Activated CD4-positive, alpha-beta T cell treated with anti-CD3 and anti-CD28 coated beads for 24 hours (primary cell): ENCODE measurements around the gene TLN1.

Experiments
- DNase-seq, 2 donors: peaks; one replicate each; pipeline ENCODE4 v3.0.0-alpha.2; 2020; ENCODE audit warnings: low read depth in 2 of 2

Gene TLN1, protein sequence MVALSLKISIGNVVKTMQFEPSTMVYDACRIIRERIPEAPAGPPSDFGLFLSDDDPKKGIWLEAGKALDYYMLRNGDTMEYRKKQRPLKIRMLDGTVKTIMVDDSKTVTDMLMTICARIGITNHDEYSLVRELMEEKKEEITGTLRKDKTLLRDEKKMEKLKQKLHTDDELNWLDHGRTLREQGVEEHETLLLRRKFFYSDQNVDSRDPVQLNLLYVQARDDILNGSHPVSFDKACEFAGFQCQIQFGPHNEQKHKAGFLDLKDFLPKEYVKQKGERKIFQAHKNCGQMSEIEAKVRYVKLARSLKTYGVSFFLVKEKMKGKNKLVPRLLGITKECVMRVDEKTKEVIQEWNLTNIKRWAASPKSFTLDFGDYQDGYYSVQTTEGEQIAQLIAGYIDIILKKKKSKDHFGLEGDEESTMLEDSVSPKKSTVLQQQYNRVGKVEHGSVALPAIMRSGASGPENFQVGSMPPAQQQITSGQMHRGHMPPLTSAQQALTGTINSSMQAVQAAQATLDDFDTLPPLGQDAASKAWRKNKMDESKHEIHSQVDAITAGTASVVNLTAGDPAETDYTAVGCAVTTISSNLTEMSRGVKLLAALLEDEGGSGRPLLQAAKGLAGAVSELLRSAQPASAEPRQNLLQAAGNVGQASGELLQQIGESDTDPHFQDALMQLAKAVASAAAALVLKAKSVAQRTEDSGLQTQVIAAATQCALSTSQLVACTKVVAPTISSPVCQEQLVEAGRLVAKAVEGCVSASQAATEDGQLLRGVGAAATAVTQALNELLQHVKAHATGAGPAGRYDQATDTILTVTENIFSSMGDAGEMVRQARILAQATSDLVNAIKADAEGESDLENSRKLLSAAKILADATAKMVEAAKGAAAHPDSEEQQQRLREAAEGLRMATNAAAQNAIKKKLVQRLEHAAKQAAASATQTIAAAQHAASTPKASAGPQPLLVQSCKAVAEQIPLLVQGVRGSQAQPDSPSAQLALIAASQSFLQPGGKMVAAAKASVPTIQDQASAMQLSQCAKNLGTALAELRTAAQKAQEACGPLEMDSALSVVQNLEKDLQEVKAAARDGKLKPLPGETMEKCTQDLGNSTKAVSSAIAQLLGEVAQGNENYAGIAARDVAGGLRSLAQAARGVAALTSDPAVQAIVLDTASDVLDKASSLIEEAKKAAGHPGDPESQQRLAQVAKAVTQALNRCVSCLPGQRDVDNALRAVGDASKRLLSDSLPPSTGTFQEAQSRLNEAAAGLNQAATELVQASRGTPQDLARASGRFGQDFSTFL (N-terminal part only)

GRCh38 chr9:35732185-35732799, at the start of gene TLN1, which contains the start of gene CREB3:
Gene TLN1, minus strand, starts transcription at chr9:35732195. Its CDS starts 6,501 bp downstream, at chr9:35725694.
Gene CREB3, plus strand, starts transcription at chr9:35732666. Its CDS starts 107 bp downstream, at chr9:35732773.
- DNase-seq = peak; percentile 90 to 94

- DNase-seq = no peak
Measured at GRCh38 chr9:35781066-35781465, 49.1 kb upstream of the TLN1 start.

GRCh38 chr9:35778496-35778895, 46.5 kb upstream of the TLN1 start:
- no peak for DNase-seq

DNA sequence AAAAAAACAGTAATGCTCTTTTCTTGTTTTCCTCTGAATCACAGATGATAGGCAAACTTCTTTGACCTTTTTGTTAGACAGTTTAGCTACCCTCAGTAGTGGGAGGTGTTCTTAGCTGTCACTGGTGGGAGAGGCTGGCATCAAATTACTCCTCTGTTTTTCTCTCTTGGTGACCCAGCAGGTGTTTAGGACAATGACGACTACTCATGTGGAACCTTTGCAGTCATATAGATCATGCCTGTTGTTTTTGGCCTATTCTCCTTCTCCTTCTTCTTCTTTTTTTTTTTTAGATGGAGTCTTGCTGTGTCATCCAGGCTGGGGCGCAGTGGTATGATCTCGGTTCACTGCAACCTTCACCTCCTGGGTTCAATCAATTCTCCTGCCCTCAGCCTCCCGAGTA, 44.0 kb upstream of the TLN1 start:
- DNase-seq = no peak

GRCh38 chr9:35774907-35775635, 43.1 kb upstream of the TLN1 start:
- DNase-seq = no peak

DNA sequence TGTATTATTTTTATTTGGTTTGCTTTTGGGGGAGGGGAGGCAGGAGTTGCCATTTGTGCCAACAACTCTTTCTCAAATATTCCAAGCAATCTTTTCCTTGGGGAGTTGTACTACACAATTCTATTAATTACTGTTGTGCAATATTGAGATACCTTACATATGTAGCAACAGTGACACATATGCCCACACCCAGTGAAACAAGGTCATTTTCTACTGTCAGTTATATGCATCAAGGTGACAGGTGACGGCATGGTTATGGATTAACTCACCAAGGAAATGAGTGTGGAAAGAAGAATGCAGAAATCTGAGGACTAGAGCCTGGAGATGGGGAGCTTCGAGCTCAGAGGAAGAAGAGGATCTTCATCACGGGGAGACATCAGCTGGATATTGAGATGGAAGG, 39.9 kb upstream of the TLN1 start:
- DNase-seq = no peak

- DNase-seq = no peak
Measured at GRCh38 chr9:35771534-35771933, 39.5 kb upstream of the TLN1 start.

- DNase-seq = no peak
Measured at GRCh38 chr9:35771075-35771433, 39.1 kb upstream of the TLN1 start.

GRCh38 chr9:35769763-35770162, 37.8 kb upstream of the TLN1 start:
- no peak for DNase-seq

DNA sequence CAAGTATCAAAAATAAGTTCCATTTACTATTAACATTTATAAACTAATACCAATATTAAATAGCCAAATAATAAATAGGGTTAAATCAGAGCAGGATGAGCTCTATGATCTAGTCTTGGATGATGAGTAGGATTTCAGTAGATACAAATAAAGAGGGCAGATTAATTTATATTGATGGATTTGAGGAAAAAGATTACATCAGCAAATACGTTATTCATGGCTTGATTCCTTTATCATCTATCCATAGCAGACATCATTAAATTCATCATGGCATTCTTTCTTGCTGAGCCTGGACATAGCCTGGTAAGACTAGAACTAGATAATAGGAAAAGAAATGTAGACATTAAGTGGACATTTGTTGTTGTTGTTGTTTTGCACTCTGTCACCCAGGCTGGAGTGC, 35.5 kb upstream of the TLN1 start:
- DNase-seq = no peak

GRCh38 chr9:35766997-35767396, 35.0 kb upstream of the TLN1 start:
- no peak for DNase-seq

DNA sequence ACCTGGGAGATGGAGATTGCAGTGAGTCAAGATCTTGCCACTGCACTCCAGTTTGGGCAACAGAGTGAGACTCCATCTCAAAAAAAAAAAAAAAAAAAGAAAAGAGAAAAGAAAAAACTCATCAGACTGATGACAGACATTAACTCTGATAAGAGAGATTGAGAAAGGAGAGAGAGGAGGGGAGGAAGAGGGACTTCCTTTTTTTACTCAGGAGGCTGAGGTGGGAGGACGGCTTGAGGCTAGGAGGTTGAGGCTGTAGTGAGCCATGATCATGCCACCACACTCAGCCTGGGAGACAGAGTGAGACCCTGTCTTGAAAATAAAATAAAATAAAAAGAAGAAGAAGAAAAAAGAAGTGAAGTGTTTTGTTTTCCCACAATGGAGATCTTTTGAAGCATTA, 31.8 kb upstream of the TLN1 start:
- DNase-seq = no peak

DNA sequence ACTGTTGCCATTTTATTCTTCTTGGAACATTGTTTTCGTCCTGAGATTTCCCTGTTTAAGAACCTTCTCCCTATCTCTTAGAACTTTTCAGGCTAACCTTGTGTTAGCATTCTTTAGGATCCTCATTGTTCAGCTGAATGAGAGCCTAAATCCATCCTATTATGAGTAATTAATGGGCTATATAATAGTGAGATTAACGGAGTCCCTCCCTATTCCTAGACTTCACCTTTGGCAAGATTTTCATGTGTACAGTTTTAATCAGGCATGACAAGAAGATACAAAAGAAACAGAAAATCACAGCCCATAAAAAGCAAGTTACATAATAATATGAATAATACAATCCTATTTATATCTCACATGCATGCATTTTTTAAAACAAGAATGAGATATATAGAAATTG, 31.2 kb upstream of the TLN1 start:
- no peak for DNase-seq

- no peak for DNase-seq
Measured at GRCh38 chr9:35760651-35761050, 28.7 kb upstream of the TLN1 start.

DNA sequence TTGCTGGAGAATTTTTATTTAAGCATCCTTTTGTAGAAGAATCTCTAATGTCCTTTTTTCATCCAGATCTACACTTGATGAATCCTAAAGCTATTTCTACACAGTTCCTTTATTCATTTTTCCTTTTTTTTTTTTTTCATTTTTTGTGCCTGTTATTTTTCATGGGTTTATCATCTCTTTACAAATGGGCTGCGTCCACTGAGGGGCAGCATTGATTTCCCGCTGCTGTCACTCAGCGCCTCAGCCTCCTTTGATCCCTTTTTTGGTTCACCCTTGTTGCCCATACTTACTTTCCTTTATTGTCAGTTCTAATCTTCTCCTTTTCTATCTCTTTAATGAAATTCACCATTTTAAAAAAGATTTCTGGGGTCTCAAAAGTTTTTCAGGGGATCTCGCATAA, 27.8 kb upstream of the TLN1 start:
- no peak for DNase-seq

- DNase-seq = no peak
Measured at GRCh38 chr9:35758475-35759050, 26.6 kb upstream of the TLN1 start.

DNA sequence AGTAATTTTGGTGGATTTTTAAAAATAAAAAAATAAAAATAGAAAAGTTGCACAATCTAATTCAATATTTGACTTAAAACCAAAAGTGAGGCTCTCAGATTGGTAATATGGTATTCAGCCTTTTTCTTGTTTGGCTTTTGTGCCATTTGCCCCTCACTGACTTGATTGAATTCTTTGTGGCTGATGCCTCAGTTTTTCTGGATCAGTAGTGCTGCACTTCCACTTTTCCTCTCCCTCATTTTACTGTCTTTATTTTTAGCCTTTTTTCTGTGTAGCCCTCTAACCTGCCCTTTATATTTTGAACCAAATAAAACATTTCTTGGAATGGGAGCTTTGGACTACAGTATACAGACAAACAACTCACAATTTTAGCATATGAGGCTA, 25.9 kb upstream of the TLN1 start:
- no peak for DNase-seq

- no peak for DNase-seq
Measured at GRCh38 chr9:35757226-35757891, 25.4 kb upstream of the TLN1 start.

GRCh38 chr9:35756275-35757225, 24.6 kb upstream of the TLN1 start:
- peak; percentile 70 to 75 for DNase-seq
